HG03097 (cell line): ENCODE results near the gene NDUFA1.
"Not testable (repeated sequence)": the region's sequence is repeated elsewhere in the genome, so short reads cannot be mapped to it uniquely, and the experiment has no call there.

Experiments used
- ATAC-seq: cut with Tn5 transposase; IDR thresholded peaks from one replicate; pipeline ENCODE4 v1.9.1; 2021; ENCODE audit not compliant: unreplicated experiment, low FRiP score

NDUFA1 gene

GRCh38 chrX:119899125-119899524, 27.5 kb downstream of the NDUFA1 start:
- no peak for ATAC-seq

- ATAC-seq = no peak
Observed at GRCh38 chrX:119900976-119901375, 29.3 kb downstream of the NDUFA1 start.

GRCh38 chrX:119916310-119916709, 44.7 kb downstream of the NDUFA1 start:
- no peak for ATAC-seq

GRCh38 chrX:119917877-119918276, 46.2 kb downstream of the NDUFA1 start:
- no peak for ATAC-seq

- no peak for ATAC-seq
Observed at GRCh38 chrX:119919835-119920585, 48.4 kb downstream of the NDUFA1 start.

- not testable (repeated sequence) for ATAC-seq
Observed at GRCh38 chrX:119922391-119922790, 50.8 kb downstream of the NDUFA1 start.
